ENCODE measurements around the gene NT5DC4.

NT5DC4 gene

DNA sequence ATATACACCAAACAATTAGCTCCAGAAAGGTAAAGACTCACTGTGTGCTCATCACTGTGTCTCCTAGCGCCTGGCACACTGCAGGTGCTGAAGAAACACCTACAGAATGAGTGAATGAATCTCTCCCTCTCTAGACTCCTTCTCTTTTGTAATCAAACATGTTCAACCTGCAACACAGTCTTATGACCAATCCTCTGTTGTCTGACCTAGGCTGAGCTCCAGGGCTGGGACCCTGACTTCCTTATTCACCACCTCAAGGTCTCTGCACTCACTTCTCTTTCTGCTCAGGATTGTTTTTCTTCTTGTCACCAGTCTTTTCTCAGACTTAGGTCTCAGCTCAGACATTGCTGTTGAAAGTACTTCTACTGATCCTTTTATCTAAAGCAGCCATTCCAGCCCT is 33.7 kb downstream of the NT5DC4 start:
- no peak overlapping the region for H3K4me3 ChIP-seq (ENCODE audit: low read length)
- DNase-seq (ENCODE audit: low read depth), result peak; percentile 39
- TF ChIP-seq, protein P1, sequence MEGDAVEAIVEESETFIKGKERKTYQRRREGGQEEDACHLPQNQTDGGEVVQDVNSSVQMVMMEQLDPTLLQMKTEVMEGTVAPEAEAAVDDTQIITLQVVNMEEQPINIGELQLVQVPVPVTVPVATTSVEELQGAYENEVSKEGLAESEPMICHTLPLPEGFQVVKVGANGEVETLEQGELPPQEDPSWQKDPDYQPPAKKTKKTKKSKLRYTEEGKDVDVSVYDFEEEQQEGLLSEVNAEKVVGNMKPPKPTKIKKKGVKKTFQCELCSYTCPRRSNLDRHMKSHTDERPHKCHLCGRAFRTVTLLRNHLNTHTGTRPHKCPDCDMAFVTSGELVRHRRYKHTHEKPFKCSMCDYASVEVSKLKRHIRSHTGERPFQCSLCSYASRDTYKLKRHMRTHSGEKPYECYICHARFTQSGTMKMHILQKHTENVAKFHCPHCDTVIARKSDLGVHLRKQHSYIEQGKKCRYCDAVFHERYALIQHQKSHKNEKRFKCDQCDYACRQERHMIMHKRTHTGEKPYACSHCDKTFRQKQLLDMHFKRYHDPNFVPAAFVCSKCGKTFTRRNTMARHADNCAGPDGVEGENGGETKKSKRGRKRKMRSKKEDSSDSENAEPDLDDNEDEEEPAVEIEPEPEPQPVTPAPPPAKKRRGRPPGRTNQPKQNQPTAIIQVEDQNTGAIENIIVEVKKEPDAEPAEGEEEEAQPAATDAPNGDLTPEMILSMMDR (IDR thresholded peaks at IDR 0.05; ENCODE audit: insufficient read depth, low read depth, low read length, missing control alignments), result no peak

DNA sequence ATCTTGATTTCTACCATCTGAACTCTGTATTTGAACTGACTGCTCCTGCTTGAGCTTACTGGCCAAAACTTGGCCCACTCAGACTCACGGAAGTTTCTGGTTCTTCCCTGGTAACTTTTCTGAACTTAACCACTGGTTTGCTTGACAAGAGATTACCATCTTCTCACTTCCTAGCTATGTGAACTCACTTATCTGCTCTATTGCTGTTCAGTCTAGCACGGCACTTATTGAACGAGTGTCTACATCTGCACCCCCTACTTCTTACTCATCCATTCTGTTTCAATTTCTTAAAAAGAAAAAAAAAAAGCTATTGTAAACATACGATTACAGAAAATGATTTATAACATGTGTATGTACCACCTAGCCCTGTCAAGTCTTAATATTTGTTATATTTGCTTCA is 34.6 kb downstream of the NT5DC4 start:
- DNase-seq (ENCODE audit: low read depth), result no peak
- no peak overlapping the region for H3K4me3 ChIP-seq (ENCODE audit: low read length)
- TF ChIP-seq, protein P1 (IDR thresholded peaks at IDR 0.05; ENCODE audit: insufficient read depth, low read depth, low read length, missing control alignments), result no peak

DNA sequence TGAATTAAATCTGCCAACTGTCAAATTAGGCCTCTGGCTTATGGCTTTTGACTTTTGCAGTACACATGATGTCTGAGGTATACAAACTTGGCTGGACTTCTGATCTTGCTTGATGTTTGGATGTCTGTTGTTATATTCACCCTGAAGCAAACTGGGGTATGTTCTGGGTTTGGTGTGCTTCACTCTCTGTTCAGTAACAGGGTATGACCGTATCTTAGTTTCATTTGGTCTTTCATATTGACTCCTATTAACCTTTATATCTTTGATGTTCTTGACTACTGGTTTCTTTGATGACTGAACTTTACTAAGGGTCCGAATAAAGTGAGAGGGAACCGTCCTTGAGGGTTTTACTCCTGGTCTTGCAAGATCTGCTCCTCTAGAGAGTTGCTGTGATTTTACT is 35.4 kb downstream of the NT5DC4 start:
- no peak for DNase-seq (ENCODE audit: low read depth)
- TF ChIP-seq, protein P1 (IDR thresholded peaks at IDR 0.05; ENCODE audit: insufficient read depth, low read depth, low read length, missing control alignments), result no peak
- no peak overlapping the region for H3K4me3 ChIP-seq (ENCODE audit: low read length)

DNA sequence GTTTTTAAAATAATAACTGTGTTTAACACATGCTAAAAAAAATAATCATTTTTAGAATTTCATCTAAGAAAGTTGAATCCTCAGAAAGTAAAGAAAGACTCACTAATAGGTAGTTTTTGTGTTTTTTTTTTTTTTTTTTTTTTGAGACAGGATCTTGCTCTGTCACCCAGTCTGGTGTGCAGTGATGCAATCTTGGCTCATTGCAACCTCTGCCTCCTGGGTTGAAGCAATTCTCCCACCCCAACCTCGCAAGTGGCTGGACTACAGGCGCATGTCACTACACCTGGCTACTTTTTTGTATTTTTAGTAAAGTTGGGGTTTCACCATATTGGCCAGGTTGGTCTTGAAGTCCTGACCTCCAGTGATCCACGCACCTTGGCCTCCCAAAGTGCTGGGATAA is 36.4 kb downstream of the NT5DC4 start:
- H3K4me3 ChIP-seq (ENCODE audit: low read length), result no peak overlapping the region
- TF ChIP-seq, protein P1 (IDR thresholded peaks at IDR 0.05; ENCODE audit: insufficient read depth, low read depth, low read length, missing control alignments), result no peak
- peak; percentile 44 for DNase-seq (ENCODE audit: low read depth)

DNA sequence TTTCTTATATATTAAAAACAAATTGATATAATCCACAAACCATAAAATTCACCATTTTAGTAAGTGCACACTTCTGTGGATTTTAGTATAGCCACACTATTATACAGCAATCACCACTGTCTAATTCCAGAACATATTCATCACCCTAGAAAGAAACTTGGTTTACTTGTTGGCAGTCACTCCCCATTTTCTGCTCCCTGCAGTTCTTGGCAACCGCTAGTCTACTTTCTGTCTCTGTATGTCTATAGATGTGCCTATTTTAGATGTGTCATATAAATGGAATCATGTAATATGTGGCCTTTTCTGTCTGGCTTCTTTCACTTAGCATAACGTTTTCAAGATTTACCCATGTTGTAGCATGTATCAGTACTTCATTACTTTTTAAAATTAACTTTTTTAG is 37.9 kb downstream of the NT5DC4 start:
- DNase-seq (ENCODE audit: low read depth), result no peak
- TF ChIP-seq, protein P1 (IDR thresholded peaks at IDR 0.05; ENCODE audit: insufficient read depth, low read depth, low read length, missing control alignments), result no peak
- H3K4me3 ChIP-seq (ENCODE audit: low read length), result no peak overlapping the region

DNA sequence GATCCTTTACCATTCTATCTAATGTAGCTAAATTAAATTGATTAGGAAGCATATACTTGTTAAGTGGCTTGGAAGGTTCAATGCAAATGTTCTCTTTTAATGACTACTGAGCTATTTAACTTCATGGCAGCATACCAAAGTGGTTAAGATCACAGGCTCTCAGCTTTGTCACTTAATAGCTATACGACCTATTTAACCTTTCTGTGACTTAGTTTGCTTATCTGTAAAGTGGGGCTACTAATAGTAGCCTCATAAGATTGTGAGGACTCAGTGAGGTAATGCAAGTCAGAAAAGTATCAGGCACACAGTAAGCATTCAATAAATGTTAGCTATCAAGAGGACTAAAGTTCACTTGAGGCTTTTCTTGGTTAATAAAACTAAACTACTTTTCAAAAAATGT is 39.3 kb downstream of the NT5DC4 start:
- H3K4me3 ChIP-seq (ENCODE audit: low read length), result no peak overlapping the region
- TF ChIP-seq, protein P1 (IDR thresholded peaks at IDR 0.05; ENCODE audit: insufficient read depth, low read depth, low read length, missing control alignments), result no peak
- no peak for DNase-seq (ENCODE audit: low read depth)

DNA sequence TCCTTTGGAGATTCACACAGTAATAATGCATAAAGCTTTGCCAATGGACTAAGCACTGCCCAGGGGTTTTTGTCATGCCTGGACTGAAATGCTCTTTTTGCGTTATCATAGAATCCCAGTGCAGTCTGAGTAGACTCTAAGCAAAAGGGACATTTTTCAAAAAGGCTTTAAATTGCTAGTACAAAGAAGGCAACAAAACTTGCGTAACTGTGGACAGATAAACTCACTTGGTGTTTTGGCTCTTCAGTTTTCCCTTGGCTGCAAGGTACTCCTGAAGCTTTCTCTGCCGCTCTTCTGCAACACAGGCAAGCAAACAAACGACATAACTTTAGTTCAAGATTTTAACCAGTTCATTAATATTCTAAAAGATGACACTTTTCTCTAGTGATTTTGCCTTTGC is 41.5 kb downstream of the NT5DC4 start:
- H3K4me3 ChIP-seq (ENCODE audit: low read length), result no peak overlapping the region
- TF ChIP-seq, protein P1 (IDR thresholded peaks at IDR 0.05; ENCODE audit: insufficient read depth, low read depth, low read length, missing control alignments), result no peak
- DNase-seq (ENCODE audit: low read depth), result no peak
